GM18517 (cell line): Measurements from ENCODE around the gene PMF1.

Experiments used
- ATAC-seq: cut with Tn5 transposase; IDR thresholded peaks from one replicate; pipeline ENCODE4 v1.9.1; 2021; ENCODE audit warnings: mild to moderate bottlenecking, moderate library complexity; ENCODE audit not compliant: unreplicated experiment

PMF1 gene

GRCh38 chr1:156262461-156263287 is 49.9 kb downstream of the PMF1 start:
- ATAC-seq: no peak

GRCh38 chr1:156263288-156263655 is 50.5 kb downstream of the PMF1 start:
- ATAC-seq: no peak

- no peak for ATAC-seq
These were observed 53.2 kb downstream of the PMF1 start for GRCh38 chr1:156266051-156266450.

GRCh38 chr1:156268336-156268735 is 55.5 kb downstream of the PMF1 start:
- no peak for ATAC-seq

- no peak for ATAC-seq
These were observed 57.5 kb downstream of the PMF1 start for GRCh38 chr1:156270314-156270713.

GRCh38 chr1:156276532-156276931 is 63.7 kb downstream of the PMF1 start:
- no peak for ATAC-seq

GRCh38 chr1:156276966-156277381 is 64.2 kb downstream of the PMF1 start:
- no peak for ATAC-seq

GRCh38 chr1:156279837-156280236 is 67.0 kb downstream of the PMF1 start:
- no peak for ATAC-seq

GRCh38 chr1:156281281-156281680 is 68.5 kb downstream of the PMF1 start:
- peak; percentile 43 for ATAC-seq

- ATAC-seq: peak; percentile 6
These were observed 69.1 kb downstream of the PMF1 start for GRCh38 chr1:156281693-156282478.

- ATAC-seq: peak; percentile 81
These were observed 69.8 kb downstream of the PMF1 start, which contains the start of gene SMG5 for GRCh38 chr1:156282479-156283222. Gene SMG5, minus strand, starts transcription at chr1:156282825. Its CDS starts 145 bp downstream, at chr1:156282680.

- ATAC-seq: no peak
These were observed 70.7 kb downstream of the PMF1 start for GRCh38 chr1:156283521-156283920.

- no peak for ATAC-seq
These were observed 71.3 kb downstream of the PMF1 start, which contains the start of gene TMEM79 for GRCh38 chr1:156284112-156284511. Gene TMEM79, plus strand, starts transcription at chr1:156284325. Its CDS starts 902 bp downstream, at chr1:156285227.

GRCh38 chr1:156284757-156285156 is 72.0 kb downstream of the PMF1 start:
- no peak for ATAC-seq

GRCh38 chr1:156285437-156285836 is 72.6 kb downstream of the PMF1 start:
- no peak for ATAC-seq

- ATAC-seq: no peak
These were observed 73.3 kb downstream of the PMF1 start for GRCh38 chr1:156286061-156286460.
